Smooth muscle cell (in vitro differentiated cells): ENCODE measurements around the gene CHSY1. TPM values are rescaled to one million over a fixed set of nuclear protein-coding genes. Genes with fewer than 3 reads are reported as not detected.

Source experiments
- DNase-seq: peaks from one replicate; lab custom pipeline; 2025; ENCODE audit not compliant: unreplicated experiment; lab: John Stamatoyannopoulos, UW
- H2AFZ ChIP-seq: fragments of 200-600 bp; sonication (generic); 2 replicates; pipeline ENCODE4 v1.6.0; 2016; ENCODE audit warnings: antibody characterized with exemption, low read depth, mild to moderate bottlenecking
- H3F3A ChIP-seq: fragments of 200-600 bp; sonication (generic); 2 replicates; pipeline ENCODE4 v1.6.0; 2017; ENCODE audit warnings: antibody characterized with exemption, low read depth
- H3K27ac ChIP-seq: fragments of 200-600 bp; sonication (generic); 2 replicates; pipeline ENCODE4 v1.5.1; 2016; ENCODE audit warnings: low read depth, mild to moderate bottlenecking
- H3K27me3 ChIP-seq: fragments of 200-600 bp; sonication (generic); 2 replicates; pipeline ENCODE4 v1.6.1; 2016; ENCODE audit warnings: low read depth, mild to moderate bottlenecking
- H3K36me3 ChIP-seq: fragments of 200-600 bp; sonication (generic); 2 replicates; pipeline ENCODE4 v1.5.1; 2016; ENCODE audit warnings: low read depth
- H3K4me1 ChIP-seq: fragments of 200-600 bp; sonication (generic); 2 replicates; pipeline ENCODE4 v1.5.1; 2016; ENCODE audit warnings: low read depth
- H3K4me2 ChIP-seq: fragments of 200-600 bp; sonication (generic); 2 replicates; pipeline ENCODE4 v1.6.0; 2016; ENCODE audit warnings: mild to moderate bottlenecking
- H3K4me3 ChIP-seq: fragments of 200-600 bp; sonication (generic); 2 replicates; pipeline ENCODE4 v1.5.1; 2016; ENCODE audit warnings: mild to moderate bottlenecking
- H3K79me2 ChIP-seq: fragments of 200-600 bp; sonication (generic); 2 replicates; pipeline ENCODE4 v1.6.0; 2016; ENCODE audit warnings: low read depth, mild to moderate bottlenecking
- H3K9ac ChIP-seq: fragments of 200-600 bp; sonication (generic); 2 replicates; pipeline ENCODE4 v1.6.0; 2016; ENCODE audit warnings: low read depth
- H3K9me3 ChIP-seq: fragments of 200-600 bp; sonication (generic); replicated peaks from 2 replicates; pipeline ENCODE4 v1.5.1; 2016; ENCODE audit warnings: low read depth
- H4K20me1 ChIP-seq: fragments of 200-600 bp; sonication (generic); 2 replicates; pipeline ENCODE4 v1.6.0; 2016; ENCODE audit warnings: low read depth
- WGBS: methylation state at CpG from one replicate; pipeline ENCODE4 v1.1.7; 2016; ENCODE audit warnings: low lambda C conversion rate; 5-methylcytosine and 5-hydroxymethylcytosine counted together
- polyA plus RNA-seq: library from polyadenylated mRNA; unstranded; fragments of >200 nt; fragmentation: Nextera tagmentation; extraction: Ambion mirVana; gene quantifications from 2 replicates; pipeline ENCODE4 v1.2.1, GENCODE V29; 2016
- total RNA-seq: library from RNA; depleted of rRNA; stranded (reverse); fragments of >200 nt; gene quantifications from 2 replicates; pipeline ENCODE4 v1.2.3, GENCODE V29; 2014
- TF ChIP-seq, protein P1 (sequence below): fragments of 200-600 bp; sonication (generic); IDR thresholded peaks from 2 replicates; pipeline ENCODE4 v1.5.1; 2017; ENCODE audit warnings: borderline replicate concordance, mild to moderate bottlenecking, antibody characterized with exemption; ENCODE audit not compliant: insufficient read depth, poor library complexity, severe bottlenecking

CHSY1 gene
- total and polyA plus RNA-seq, 2 experiments from 2014 or later = 106 to 123 TPM

GRCh38 chr15:101137312-101137940 is 114.4 kb downstream of the CHSY1 start:
- Histone ChIP-seq H3K27me3 (no peaks in the 10 kb centered on the region), H3K4me1 (peaks cover 5% of the 10 kb centered on the region), H3K9ac (no peak overlapping the region), H3K27ac (no peak overlapping the region), H3K9me3 (no peaks in the 10 kb centered on the region), H3K36me3 (no peaks in the 10 kb centered on the region), H3K4me3 (no peak overlapping the region), H4K20me1 (no peaks in the 10 kb centered on the region), H3F3A (no peaks in the 10 kb centered on the region), H2AFZ (no peak overlapping the region), H3K79me2 (no peaks in the 10 kb centered on the region), H3K4me2 (no peak overlapping the region)
- 70% methylated on average over 16 of the region's 16 CpGs for WGBS
- TF ChIP-seq, protein P1, sequence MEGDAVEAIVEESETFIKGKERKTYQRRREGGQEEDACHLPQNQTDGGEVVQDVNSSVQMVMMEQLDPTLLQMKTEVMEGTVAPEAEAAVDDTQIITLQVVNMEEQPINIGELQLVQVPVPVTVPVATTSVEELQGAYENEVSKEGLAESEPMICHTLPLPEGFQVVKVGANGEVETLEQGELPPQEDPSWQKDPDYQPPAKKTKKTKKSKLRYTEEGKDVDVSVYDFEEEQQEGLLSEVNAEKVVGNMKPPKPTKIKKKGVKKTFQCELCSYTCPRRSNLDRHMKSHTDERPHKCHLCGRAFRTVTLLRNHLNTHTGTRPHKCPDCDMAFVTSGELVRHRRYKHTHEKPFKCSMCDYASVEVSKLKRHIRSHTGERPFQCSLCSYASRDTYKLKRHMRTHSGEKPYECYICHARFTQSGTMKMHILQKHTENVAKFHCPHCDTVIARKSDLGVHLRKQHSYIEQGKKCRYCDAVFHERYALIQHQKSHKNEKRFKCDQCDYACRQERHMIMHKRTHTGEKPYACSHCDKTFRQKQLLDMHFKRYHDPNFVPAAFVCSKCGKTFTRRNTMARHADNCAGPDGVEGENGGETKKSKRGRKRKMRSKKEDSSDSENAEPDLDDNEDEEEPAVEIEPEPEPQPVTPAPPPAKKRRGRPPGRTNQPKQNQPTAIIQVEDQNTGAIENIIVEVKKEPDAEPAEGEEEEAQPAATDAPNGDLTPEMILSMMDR = no peak
- no peak for DNase-seq

DNA sequence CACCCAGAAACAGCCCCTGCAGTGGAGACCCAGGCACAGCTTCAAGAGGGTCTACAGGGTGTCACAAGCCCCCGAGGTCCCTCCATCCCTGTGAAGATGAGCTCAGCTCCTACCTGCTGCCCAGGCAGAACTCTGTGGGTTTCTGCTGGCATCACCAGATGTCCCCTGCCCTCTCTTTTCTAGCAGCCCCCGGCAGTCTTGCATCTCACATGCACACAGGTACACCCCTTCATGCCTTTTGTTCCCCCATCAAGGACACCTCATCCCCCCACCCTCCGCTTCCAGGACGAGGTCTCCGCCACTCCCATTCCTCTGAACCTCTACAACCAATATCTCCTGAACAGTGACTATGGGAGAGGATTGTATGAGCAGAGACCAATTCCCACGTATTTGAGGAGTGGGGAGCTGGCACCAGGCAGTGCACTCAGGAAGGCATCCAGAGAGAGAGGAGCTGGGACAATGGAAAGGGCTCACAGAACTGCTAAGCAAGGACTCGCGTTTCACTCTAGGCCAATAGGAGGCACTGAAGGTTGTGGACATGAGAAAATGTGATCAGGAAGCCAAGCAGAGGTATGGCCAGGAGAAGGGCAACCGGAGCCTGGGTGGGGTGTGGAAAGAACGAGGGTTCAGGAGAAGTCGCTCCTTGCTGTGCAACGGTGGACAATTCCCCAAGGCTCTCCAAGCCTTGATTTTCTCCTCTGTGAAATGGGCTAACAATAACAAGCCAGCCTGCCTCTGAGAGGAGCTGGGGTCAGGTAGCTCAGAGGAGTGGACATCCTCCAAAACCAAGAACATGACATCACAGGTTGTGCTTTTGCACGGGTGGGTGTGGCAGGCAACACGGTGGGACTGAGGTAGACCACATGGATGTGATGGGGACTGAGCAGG is 115.2 kb downstream of the CHSY1 start:
- whole genome bisulfite sequencing = 96% methylated on average over 14 of the region's 14 CpGs
- H3K36me3 ChIP-seq = no peaks in the 10 kb centered on the region
- no peaks in the 10 kb centered on the region for H3K9me3 ChIP-seq
- H3K4me3 ChIP-seq = no peak overlapping the region
- no peaks in the 10 kb centered on the region for H3K79me2 ChIP-seq
- H3F3A ChIP-seq = no peaks in the 10 kb centered on the region
- H3K27ac ChIP-seq = no peak overlapping the region
- H4K20me1 ChIP-seq = no peaks in the 10 kb centered on the region
- no peak for DNase-seq
- no peak overlapping the region for H3K9ac ChIP-seq
- no peak overlapping the region for H3K4me2 ChIP-seq
- no peak overlapping the region for H2AFZ ChIP-seq
- TF ChIP-seq, protein P1 = no peak
- peaks cover 5% of the 10 kb centered on the region for H3K4me1 ChIP-seq
- no peaks in the 10 kb centered on the region for H3K27me3 ChIP-seq

GRCh38 chr15:101135532-101136166 is 116.2 kb downstream of the CHSY1 start:
- Histone ChIP-seq H3K27ac (no peak overlapping the region), H3K9ac (no peak overlapping the region), H3K4me1 (peaks cover 5% of the 10 kb centered on the region), H3K79me2 (no peaks in the 10 kb centered on the region), H2AFZ (no peak overlapping the region), H3K4me2 (no peak overlapping the region), H3F3A (no peaks in the 10 kb centered on the region), H4K20me1 (no peaks in the 10 kb centered on the region), H3K9me3 (no peaks in the 10 kb centered on the region), H3K27me3 (no peaks in the 10 kb centered on the region), H3K4me3 (no peak overlapping the region), H3K36me3 (no peaks in the 10 kb centered on the region)
- DNase-seq = no peak
- WGBS = 96% methylated on average over 14 of the region's 14 CpGs
- TF ChIP-seq, protein P1 = no peak
